SK-N-SH (cell line): ENCODE measurements around the gene CACUL1. TPM values are rescaled to one million over a fixed set of nuclear protein-coding genes. Genes with fewer than 3 reads are reported as not detected.

Experiments used
- CTCF ChIA-PET: fragments of 300-600, 350-600 bp; formaldehyde crosslinking; extraction: SDS; loops from one replicate; lab custom pipeline; 2021; lab: Yijun Ruan, JAX
- POLR2A ChIA-PET: fragments of 350-600 bp; sonication (Branson Sonifier 250); formaldehyde crosslinking; extraction: SDS; loops from one replicate; lab custom pipeline; 2020; ENCODE audit warnings: antibody characterized with exemption, inconsistent platforms; lab: Yijun Ruan, JAX
- DNase-seq: peaks from one replicate; pipeline ENCODE4 v3.0.0; 2012
- H2AFZ ChIP-seq: fragments of 200-600 bp; sonication (generic); 2 replicates; pipeline ENCODE4 v1.8.1; 2016; ENCODE audit warnings: antibody characterized with exemption, mild to moderate bottlenecking, low read depth
- H3F3A ChIP-seq: fragments of 200-600 bp; sonication (generic); replicated peaks from 2 replicates; pipeline ENCODE3; 2016; ENCODE audit warnings: antibody characterized with exemption, mild to moderate bottlenecking; ENCODE audit not compliant: insufficient read depth
- H3K27ac ChIP-seq, 2 experiments: fragments of 200-500 bp in 1 of 2; fragments of 200-600 bp in 1 of 2; sonication (Bioruptor generic) in 1 of 2; sonication (generic), shearing (Covaris generic) in 1 of 2; 2 replicates each; pipeline versions ENCODE4 v1.5.1 to v1.6.1; 2014 to 2016; ENCODE audit warnings: low read depth in 2 of 2, inconsistent platforms in 1 of 2, low read length in 1 of 2, mild to moderate bottlenecking in 1 of 2, mixed read lengths in 1 of 2
- H3K27me3 ChIP-seq: fragments of 200-600 bp; sonication (generic), shearing (Covaris generic); 2 replicates; pipeline ENCODE4 v1.6.1; 2016; ENCODE audit warnings: mixed run types; ENCODE audit not compliant: insufficient read depth
- H3K36me3 ChIP-seq, 2 experiments: fragments of 200-500 bp in 1 of 2; fragments of 200-600 bp in 1 of 2; sonication (Bioruptor generic) in 1 of 2; sonication (generic) in 1 of 2; replicated peaks in 1 of 2; 2 replicates each; pipeline versions ENCODE3 to v1.5.1; 2014 to 2016; ENCODE audit warnings: low read length in 1 of 2, mild to moderate bottlenecking in 1 of 2; ENCODE audit not compliant: insufficient read depth in 2 of 2, control insufficient read depth in 1 of 2
- H3K4me1 ChIP-seq, 2 experiments: fragments of 200-500 bp in 1 of 2; fragments of 200-600 bp in 1 of 2; sonication (Bioruptor generic) in 1 of 2; sonication (generic), shearing (Covaris generic) in 1 of 2; 2 replicates each; pipeline versions ENCODE4 v1.5.1 to v1.6.1; 2014 to 2016; ENCODE audit warnings: low read depth in 1 of 2, low read length in 1 of 2, mixed run types in 1 of 2; ENCODE audit not compliant: insufficient read depth in 2 of 2, control insufficient read depth in 1 of 2
- H3K4me2 ChIP-seq: fragments of 200-600 bp; sonication (generic), shearing (Covaris generic); 2 replicates; pipeline ENCODE4 v1.6.1; 2017; ENCODE audit warnings: mixed run types
- H3K4me3 ChIP-seq, 2 experiments: fragments of 200-500 bp in 1 of 2; fragments of 200-600 bp in 1 of 2; sonication (Bioruptor generic) in 1 of 2; sonication (generic), shearing (Covaris generic) in 1 of 2; 2 replicates each; pipeline versions ENCODE4 v1.5.1 to v1.8.1; 2014 to 2016; ENCODE audit warnings: low read depth in 2 of 2, inconsistent platforms in 1 of 2, low read length in 1 of 2, mild to moderate bottlenecking in 1 of 2, mixed read lengths in 1 of 2, moderate library complexity in 1 of 2
- H3K79me2 ChIP-seq: fragments of 200-600 bp; sonication (generic); 2 replicates; pipeline ENCODE4 v1.8.1; 2017; ENCODE audit warnings: mild to moderate bottlenecking; ENCODE audit not compliant: insufficient read depth
- H3K9ac ChIP-seq: fragments of 200-600 bp; sonication (generic); 2 replicates; pipeline ENCODE4 v1.6.1; 2017; ENCODE audit warnings: mixed run types
- H3K9me2 ChIP-seq: fragments of 200-600 bp; sonication (generic); 2 replicates; pipeline ENCODE4 v1.6.1; 2017; ENCODE audit warnings: mixed run types
- H3K9me3 ChIP-seq: fragments of 200-600 bp; sonication (generic); 2 replicates; pipeline ENCODE4 v1.6.1; 2017; ENCODE audit warnings: mixed run types, mild to moderate bottlenecking, moderate library complexity
- H4K20me1 ChIP-seq: fragments of 200-600 bp; sonication (generic); 2 replicates; pipeline ENCODE4 v1.6.1; 2017; ENCODE audit warnings: mild to moderate bottlenecking, mixed run types; ENCODE audit not compliant: insufficient read depth
- CHD2 ChIP-seq: fragments of 150-350 bp; IDR thresholded peaks from 2 replicates; pipeline ENCODE4 v1.6.1; 2018; ENCODE audit warnings: low read length; ENCODE audit not compliant: partially characterized antibody
- EP300 ChIP-seq, 2 experiments: IDR thresholded peaks; 2 replicates each; pipeline versions ENCODE4 v1.4.0 to v1.6.1; 2012; ENCODE audit warnings: borderline replicate concordance in 1 of 2, low read depth in 1 of 2, low read length in 1 of 2
- FOSL2 ChIP-seq: IDR thresholded peaks from 2 replicates; pipeline ENCODE4 v1.4.0; 2012; ENCODE audit warnings: low read depth, mild to moderate bottlenecking, moderate library complexity, borderline replicate concordance
- FOXM1 ChIP-seq: IDR thresholded peaks from 2 replicates; pipeline ENCODE4 v1.4.0; 2012; ENCODE audit warnings: low read depth, mild to moderate bottlenecking
- GABPA ChIP-seq: IDR thresholded peaks from 2 replicates; pipeline ENCODE4 v1.4.0; 2012; ENCODE audit warnings: low read depth, mild to moderate bottlenecking
- JUND ChIP-seq: IDR thresholded peaks from 2 replicates; pipeline ENCODE4 v1.4.0; 2012
- MEF2A ChIP-seq: IDR thresholded peaks from 2 replicates; pipeline ENCODE4 v1.4.0; 2012; ENCODE audit warnings: low read depth, borderline replicate concordance
- MXI1 ChIP-seq: IDR thresholded peaks from 2 replicates; pipeline ENCODE4 v1.6.1; 2012; ENCODE audit warnings: mild to moderate bottlenecking, low read depth, low read length, improper control_type of control experiment
- NFIC ChIP-seq: IDR thresholded peaks from 2 replicates; pipeline ENCODE4 v1.4.0; 2012; ENCODE audit warnings: borderline replicate concordance
- NRF1 ChIP-seq: IDR thresholded peaks from 2 replicates; pipeline ENCODE4 v1.6.1; 2012; ENCODE audit warnings: low read depth, mild to moderate bottlenecking, low read length
- POLR2AphosphoS5 ChIP-seq: IDR thresholded peaks from 2 replicates; pipeline ENCODE4 v1.6.1; 2012; ENCODE audit warnings: low read depth, low read length
- RFX5 ChIP-seq: IDR thresholded peaks from 2 replicates; pipeline ENCODE4 v1.6.1; 2012; ENCODE audit warnings: mild to moderate bottlenecking, improper control_type of control experiment, low read length
- RXRA ChIP-seq: IDR thresholded peaks from 2 replicates; pipeline ENCODE4 v1.4.0; 2012; ENCODE audit warnings: low read depth, mild to moderate bottlenecking, borderline replicate concordance
- TAF1 ChIP-seq: IDR thresholded peaks from 2 replicates; pipeline ENCODE4 v1.6.1; 2012; ENCODE audit warnings: low read depth, mild to moderate bottlenecking, low read length, moderate library complexity, borderline replicate concordance
- WGBS: methylation state at CpG from one replicate; pipeline ENCODE4 v1.1.6; 2017; ENCODE audit warnings: low lambda C conversion rate; 5-methylcytosine and 5-hydroxymethylcytosine counted together
- polyA plus RNA-seq, 3 experiments: library from polyadenylated mRNA; depleted of rRNA; stranded (reverse); fragments of >200 nt; gene quantifications; 2 replicates each; pipeline ENCODE4 v1.2.3, GENCODE V29; 2012
- TF ChIP-seq, protein P1 (sequence below): fragments of 150-350 bp; IDR thresholded peaks from 2 replicates; pipeline ENCODE4 v1.6.1; 2016; ENCODE audit warnings: mild to moderate bottlenecking, low read depth, low read length
- TF ChIP-seq, protein P2 (sequence below): fragments of 200-600 bp; sonication (generic); IDR thresholded peaks from 2 replicates; pipeline ENCODE4 v1.6.1; 2017; ENCODE audit warnings: antibody characterized with exemption, mild to moderate bottlenecking, moderate library complexity
- TF ChIP-seq, protein P3 (sequence below): IDR thresholded peaks from 2 replicates; pipeline ENCODE4; 2012
- TF ChIP-seq, protein P4 (sequence below): IDR thresholded peaks from 2 replicates; pipeline ENCODE4 v1.4.0; 2012; ENCODE audit warnings: low read depth
- TF ChIP-seq, protein P5 (sequence below): fragments of 150-350 bp; IDR thresholded peaks from 2 replicates; pipeline ENCODE4 v1.6.1; 2017; ENCODE audit warnings: antibody characterized with exemption, low read length, low read depth, borderline replicate concordance

Gene CACUL1
- polyA plus RNA-seq, 1 of the 3 experiments (the other 2 are of a cell fraction), result 2.6 TPM

DNA sequence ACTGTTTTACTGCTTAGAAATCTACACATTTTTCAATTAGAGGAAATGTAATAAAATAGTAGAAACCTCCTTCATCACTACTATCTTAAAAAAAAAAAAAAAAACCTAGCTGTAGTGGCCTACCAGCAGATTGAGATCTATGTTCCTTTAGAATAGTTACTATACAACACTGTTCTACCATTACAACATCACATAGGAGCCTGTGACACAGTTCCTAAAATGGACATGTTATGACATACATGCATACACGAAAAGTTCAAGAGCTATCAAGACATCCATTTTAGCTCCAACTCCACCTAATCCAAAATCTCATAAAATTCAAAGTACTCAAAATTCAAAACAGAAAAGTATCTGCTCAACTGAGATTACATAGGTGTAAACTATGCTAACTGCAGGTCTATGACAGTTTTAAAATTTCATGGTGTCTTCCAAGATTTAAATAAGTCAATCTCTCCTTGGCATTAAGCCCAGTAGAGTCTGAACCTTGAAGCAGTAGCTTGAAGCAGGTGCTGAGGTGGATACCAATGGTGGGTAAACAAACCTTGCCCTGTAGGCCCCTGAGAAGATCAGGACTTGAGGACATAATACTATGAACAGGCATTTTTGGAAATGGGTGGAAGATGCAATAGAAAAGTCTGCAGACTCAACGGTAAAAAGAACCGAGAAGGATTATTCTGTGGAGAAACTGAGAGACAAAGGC, 17.0 kb downstream of the CACUL1 start:
- Histone ChIP-seq H3K9me3 (no peaks in the 10 kb centered on the region), H4K20me1 (peaks cover 82% of the 10 kb centered on the region), H3F3A (peaks cover 5% of the 10 kb centered on the region), H3K79me2 (peaks cover 98% of the 10 kb centered on the region), H3K9ac (no peak overlapping the region), H3K27me3 (no peaks in the 10 kb centered on the region), H3K4me1 (peaks cover 8 to 14% of the 10 kb centered on the region in 2 experiments; a peak in 3 of 4 replicates), H3K4me2 (no peak overlapping the region), H3K9me2 (no peaks in the 10 kb centered on the region), H3K36me3 (no peaks in the 10 kb centered on the region), H3K4me3 (no peak overlapping the region), H3K27ac (no peak overlapping the region), H2AFZ (no peak overlapping the region)
- no peak for DNase-seq
- ChIA-PET CTCF (interaction anchor here (1.4 kb wide), 1 partner anchor 16 kb away, joined by 5 read pairs; no protein-coding TSS in a partner anchor), POLR2A (interaction anchor here (1.3 kb wide), 1 partner anchor 16 kb away, joined by 4 read pairs; no protein-coding TSS in a partner anchor)
- WGBS, result 100% methylated on average over 3 of the region's 3 CpGs
- TF ChIP-seq CHD2 (no peak), NFIC (no peak), MEF2A (no peak), EP300 (IDR thresholded peaks at IDR 0.05; ENCODE audit: borderline replicate concordance in 1 of 2, low read depth in 1 of 2, low read length in 1 of 2) (no peak), FOXM1 (no peak), RXRA (no peak), GABPA (no peak), NRF1 (no peak), POLR2AphosphoS5 (no peak)
- TF ChIP-seq, protein P1, sequence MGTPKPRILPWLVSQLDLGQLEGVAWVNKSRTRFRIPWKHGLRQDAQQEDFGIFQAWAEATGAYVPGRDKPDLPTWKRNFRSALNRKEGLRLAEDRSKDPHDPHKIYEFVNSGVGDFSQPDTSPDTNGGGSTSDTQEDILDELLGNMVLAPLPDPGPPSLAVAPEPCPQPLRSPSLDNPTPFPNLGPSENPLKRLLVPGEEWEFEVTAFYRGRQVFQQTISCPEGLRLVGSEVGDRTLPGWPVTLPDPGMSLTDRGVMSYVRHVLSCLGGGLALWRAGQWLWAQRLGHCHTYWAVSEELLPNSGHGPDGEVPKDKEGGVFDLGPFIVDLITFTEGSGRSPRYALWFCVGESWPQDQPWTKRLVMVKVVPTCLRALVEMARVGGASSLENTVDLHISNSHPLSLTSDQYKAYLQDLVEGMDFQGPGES, result no peak

DNA sequence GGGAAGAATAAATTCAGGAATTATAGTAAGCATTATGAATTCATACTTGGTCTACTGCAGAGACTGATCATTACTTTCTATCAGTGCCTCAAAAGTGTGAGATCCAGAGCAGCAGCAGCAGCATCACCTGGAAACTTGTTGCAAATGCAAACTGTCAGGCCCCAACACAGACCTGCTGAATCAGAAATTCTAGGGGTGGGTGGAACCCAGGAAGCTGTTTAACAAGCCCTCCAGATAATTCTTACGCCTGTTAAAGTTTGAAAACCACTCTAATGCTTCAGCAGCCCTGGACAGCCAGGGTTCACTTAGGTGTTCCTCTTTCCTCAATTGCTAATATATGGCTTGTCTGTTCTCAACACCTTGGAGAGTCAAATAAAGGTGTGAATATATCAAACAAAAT, 19.5 kb downstream of the CACUL1 start:
- H3K36me3 ChIP-seq, result no peaks in the 10 kb centered on the region
- ChIA-PET CTCF (interaction anchor here (0.7 to 5.2 kb wide), 17 partner anchors 10 to 368 kb away, joined by 3 to 44 read pairs (median 4); partner anchors contain the start of genes CACUL1 and DENND10), POLR2A (interaction anchor here (1.5 to 1.6 kb wide), 2 partner anchors 20 to 66 kb away, joined by 3 read pairs; partner anchors contain the start of gene CACUL1)
- H4K20me1 ChIP-seq, result peaks cover 90% of the 10 kb centered on the region
- peaks cover 3% of the 10 kb centered on the region for H3F3A ChIP-seq
- no peak overlapping the region for H3K4me3 ChIP-seq
- no peak overlapping the region for H3K9ac ChIP-seq
- no peak overlapping the region for H2AFZ ChIP-seq
- no peak overlapping the region for H3K4me2 ChIP-seq
- 100% methylated on average over 1 of the region's 1 CpG for WGBS
- no peaks in the 10 kb centered on the region for H3K27me3 ChIP-seq
- H3K9me2 ChIP-seq, result no peaks in the 10 kb centered on the region
- peaks cover 96% of the 10 kb centered on the region for H3K79me2 ChIP-seq
- peaks cover 7 to 19% of the 10 kb centered on the region in 2 experiments; a peak in 3 of 4 replicates for H3K4me1 ChIP-seq
- DNase-seq, result no peak
- no peaks in the 10 kb centered on the region for H3K9me3 ChIP-seq
- H3K27ac ChIP-seq, result no peak overlapping the region
- TF ChIP-seq NRF1 (no peak), FOXM1 (no peak), MEF2A (no peak), FOSL2 (no peak), JUND (no peak), RFX5 (no peak), TAF1 (no peak), MXI1 (no peak), GABPA (no peak), RXRA (no peak)
- TF ChIP-seq, protein P1, result no peak
- TF ChIP-seq, protein P2, sequence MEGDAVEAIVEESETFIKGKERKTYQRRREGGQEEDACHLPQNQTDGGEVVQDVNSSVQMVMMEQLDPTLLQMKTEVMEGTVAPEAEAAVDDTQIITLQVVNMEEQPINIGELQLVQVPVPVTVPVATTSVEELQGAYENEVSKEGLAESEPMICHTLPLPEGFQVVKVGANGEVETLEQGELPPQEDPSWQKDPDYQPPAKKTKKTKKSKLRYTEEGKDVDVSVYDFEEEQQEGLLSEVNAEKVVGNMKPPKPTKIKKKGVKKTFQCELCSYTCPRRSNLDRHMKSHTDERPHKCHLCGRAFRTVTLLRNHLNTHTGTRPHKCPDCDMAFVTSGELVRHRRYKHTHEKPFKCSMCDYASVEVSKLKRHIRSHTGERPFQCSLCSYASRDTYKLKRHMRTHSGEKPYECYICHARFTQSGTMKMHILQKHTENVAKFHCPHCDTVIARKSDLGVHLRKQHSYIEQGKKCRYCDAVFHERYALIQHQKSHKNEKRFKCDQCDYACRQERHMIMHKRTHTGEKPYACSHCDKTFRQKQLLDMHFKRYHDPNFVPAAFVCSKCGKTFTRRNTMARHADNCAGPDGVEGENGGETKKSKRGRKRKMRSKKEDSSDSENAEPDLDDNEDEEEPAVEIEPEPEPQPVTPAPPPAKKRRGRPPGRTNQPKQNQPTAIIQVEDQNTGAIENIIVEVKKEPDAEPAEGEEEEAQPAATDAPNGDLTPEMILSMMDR, result no peak
- TF ChIP-seq, protein P3, sequence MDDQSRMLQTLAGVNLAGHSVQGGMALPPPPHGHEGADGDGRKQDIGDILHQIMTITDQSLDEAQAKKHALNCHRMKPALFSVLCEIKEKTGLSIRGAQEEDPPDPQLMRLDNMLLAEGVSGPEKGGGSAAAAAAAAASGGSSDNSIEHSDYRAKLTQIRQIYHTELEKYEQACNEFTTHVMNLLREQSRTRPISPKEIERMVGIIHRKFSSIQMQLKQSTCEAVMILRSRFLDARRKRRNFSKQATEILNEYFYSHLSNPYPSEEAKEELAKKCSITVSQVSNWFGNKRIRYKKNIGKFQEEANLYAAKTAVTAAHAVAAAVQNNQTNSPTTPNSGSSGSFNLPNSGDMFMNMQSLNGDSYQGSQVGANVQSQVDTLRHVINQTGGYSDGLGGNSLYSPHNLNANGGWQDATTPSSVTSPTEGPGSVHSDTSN, result no peak
- TF ChIP-seq, protein P4, sequence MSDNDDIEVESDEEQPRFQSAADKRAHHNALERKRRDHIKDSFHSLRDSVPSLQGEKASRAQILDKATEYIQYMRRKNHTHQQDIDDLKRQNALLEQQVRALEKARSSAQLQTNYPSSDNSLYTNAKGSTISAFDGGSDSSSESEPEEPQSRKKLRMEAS, result no peak
- TF ChIP-seq, protein P5, sequence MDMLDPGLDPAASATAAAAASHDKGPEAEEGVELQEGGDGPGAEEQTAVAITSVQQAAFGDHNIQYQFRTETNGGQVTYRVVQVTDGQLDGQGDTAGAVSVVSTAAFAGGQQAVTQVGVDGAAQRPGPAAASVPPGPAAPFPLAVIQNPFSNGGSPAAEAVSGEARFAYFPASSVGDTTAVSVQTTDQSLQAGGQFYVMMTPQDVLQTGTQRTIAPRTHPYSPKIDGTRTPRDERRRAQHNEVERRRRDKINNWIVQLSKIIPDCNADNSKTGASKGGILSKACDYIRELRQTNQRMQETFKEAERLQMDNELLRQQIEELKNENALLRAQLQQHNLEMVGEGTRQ, result no peak
